Activated CD4-positive, CD25-positive, alpha-beta regulatory T cell treated with anti-CD3 and anti-CD28 coated beads, Interleukin-2, amount 50 U/mL, for 72 hours (primary cell): ENCODE results near the gene GLDN.
"Not testable (repeated sequence)": the region's sequence is repeated elsewhere in the genome, so short reads cannot be mapped to it uniquely, and the experiment has no call there.

ENCODE experiments used
- DNase-seq: peaks from one replicate; pipeline ENCODE4 v3.0.0; 2021

The GLDN gene

GRCh38 chr15:51390966-51391422 lies 49.5 kb downstream of the GLDN start:
- DNase-seq: no peak

GRCh38 chr15:51396921-51397320 lies 55.5 kb downstream of the GLDN start:
- no peak for DNase-seq

- DNase-seq: no peak
These were observed 57.2 kb downstream of the GLDN start for GRCh38 chr15:51398626-51399025.

GRCh38 chr15:51401051-51401780 lies 59.8 kb downstream of the GLDN start:
- no peak for DNase-seq

GRCh38 chr15:51401872-51402517 lies 60.5 kb downstream of the GLDN start:
- DNase-seq: no peak

- DNase-seq: no peak
These were observed 61.8 kb downstream of the GLDN start for GRCh38 chr15:51403072-51403878.

- no peak for DNase-seq
These were observed 62.7 kb downstream of the GLDN start for GRCh38 chr15:51403946-51404695.

GRCh38 chr15:51405693-51406523 lies 64.5 kb downstream of the GLDN start:
- DNase-seq: no peak

GRCh38 chr15:51414256-51414860 lies 72.9 kb downstream of the GLDN start:
- no peak for DNase-seq

GRCh38 chr15:51416129-51416528 lies 74.7 kb downstream of the GLDN start:
- DNase-seq: no peak

GRCh38 chr15:51423040-51423439 lies 81.6 kb downstream of the GLDN start:
- not testable (repeated sequence) for DNase-seq

- DNase-seq: no peak
These were observed 83.3 kb downstream of the GLDN start for GRCh38 chr15:51424780-51425179.

- DNase-seq: no peak
These were observed 84.1 kb downstream of the GLDN start for GRCh38 chr15:51425517-51426040.

- no peak for DNase-seq
These were observed 97.1 kb downstream of the GLDN start for GRCh38 chr15:51438526-51438925.

GRCh38 chr15:51443282-51443914 lies 101.9 kb downstream of the GLDN start:
- no peak for DNase-seq

- DNase-seq: no peak
These were observed 102.7 kb downstream of the GLDN start for GRCh38 chr15:51444112-51444511.

GRCh38 chr15:51444807-51445206 lies 103.4 kb downstream of the GLDN start:
- no peak for DNase-seq

- DNase-seq: not testable (repeated sequence)
These were observed 104.7 kb downstream of the GLDN start for GRCh38 chr15:51446029-51446744.

- DNase-seq: no peak
These were observed 106.6 kb downstream of the GLDN start for GRCh38 chr15:51447855-51448621.
